SK-N-SH (cell line): ENCODE data around the gene TECR. TPM values are rescaled to one million over a fixed set of nuclear protein-coding genes. Genes with fewer than 3 reads are reported as not detected.
A peak's percentile ranks its signal among the peaks of the same experiment; 100 is the strongest.

Experiments used
- CTCF ChIA-PET: fragments of 300-600, 350-600 bp; formaldehyde crosslinking; extraction: SDS; loops from one replicate; lab custom pipeline; 2021; lab: Yijun Ruan, JAX
- POLR2A ChIA-PET: fragments of 350-600 bp; sonication (Branson Sonifier 250); formaldehyde crosslinking; extraction: SDS; loops from one replicate; lab custom pipeline; 2020; ENCODE audit warnings: antibody characterized with exemption, inconsistent platforms; lab: Yijun Ruan, JAX
- DNase-seq: peaks from one replicate; pipeline ENCODE4 v3.0.0; 2012
- H2AFZ ChIP-seq: fragments of 200-600 bp; sonication (generic); 2 replicates; pipeline ENCODE4 v1.8.1; 2016; ENCODE audit warnings: antibody characterized with exemption, mild to moderate bottlenecking, low read depth
- H3F3A ChIP-seq: fragments of 200-600 bp; sonication (generic); replicated peaks from 2 replicates; pipeline ENCODE3; 2016; ENCODE audit warnings: antibody characterized with exemption, mild to moderate bottlenecking; ENCODE audit not compliant: insufficient read depth
- H3K27ac ChIP-seq, 2 experiments: fragments of 200-500 bp in 1 of 2; fragments of 200-600 bp in 1 of 2; sonication (Bioruptor generic) in 1 of 2; sonication (generic), shearing (Covaris generic) in 1 of 2; 2 replicates each; pipeline versions ENCODE4 v1.5.1 to v1.6.1; 2014 to 2016; ENCODE audit warnings: low read depth in 2 of 2, inconsistent platforms in 1 of 2, low read length in 1 of 2, mild to moderate bottlenecking in 1 of 2, mixed read lengths in 1 of 2
- H3K27me3 ChIP-seq: fragments of 200-600 bp; sonication (generic), shearing (Covaris generic); 2 replicates; pipeline ENCODE4 v1.6.1; 2016; ENCODE audit warnings: mixed run types; ENCODE audit not compliant: insufficient read depth
- H3K36me3 ChIP-seq, 2 experiments: fragments of 200-500 bp in 1 of 2; fragments of 200-600 bp in 1 of 2; sonication (Bioruptor generic) in 1 of 2; sonication (generic) in 1 of 2; replicated peaks in 1 of 2; 2 replicates each; pipeline versions ENCODE3 to v1.5.1; 2014 to 2016; ENCODE audit warnings: low read length in 1 of 2, mild to moderate bottlenecking in 1 of 2; ENCODE audit not compliant: insufficient read depth in 2 of 2, control insufficient read depth in 1 of 2
- H3K4me1 ChIP-seq, 2 experiments: fragments of 200-500 bp in 1 of 2; fragments of 200-600 bp in 1 of 2; sonication (Bioruptor generic) in 1 of 2; sonication (generic), shearing (Covaris generic) in 1 of 2; 2 replicates each; pipeline versions ENCODE4 v1.5.1 to v1.6.1; 2014 to 2016; ENCODE audit warnings: low read depth in 1 of 2, low read length in 1 of 2, mixed run types in 1 of 2; ENCODE audit not compliant: insufficient read depth in 2 of 2, control insufficient read depth in 1 of 2
- H3K4me2 ChIP-seq: fragments of 200-600 bp; sonication (generic), shearing (Covaris generic); 2 replicates; pipeline ENCODE4 v1.6.1; 2017; ENCODE audit warnings: mixed run types
- H3K4me3 ChIP-seq, 2 experiments: fragments of 200-500 bp in 1 of 2; fragments of 200-600 bp in 1 of 2; sonication (Bioruptor generic) in 1 of 2; sonication (generic), shearing (Covaris generic) in 1 of 2; 2 replicates each; pipeline versions ENCODE4 v1.5.1 to v1.8.1; 2014 to 2016; ENCODE audit warnings: low read depth in 2 of 2, inconsistent platforms in 1 of 2, low read length in 1 of 2, mild to moderate bottlenecking in 1 of 2, mixed read lengths in 1 of 2, moderate library complexity in 1 of 2
- H3K79me2 ChIP-seq: fragments of 200-600 bp; sonication (generic); 2 replicates; pipeline ENCODE4 v1.8.1; 2017; ENCODE audit warnings: mild to moderate bottlenecking; ENCODE audit not compliant: insufficient read depth
- H3K9ac ChIP-seq: fragments of 200-600 bp; sonication (generic); 2 replicates; pipeline ENCODE4 v1.6.1; 2017; ENCODE audit warnings: mixed run types
- H3K9me2 ChIP-seq: fragments of 200-600 bp; sonication (generic); 2 replicates; pipeline ENCODE4 v1.6.1; 2017; ENCODE audit warnings: mixed run types
- H3K9me3 ChIP-seq: fragments of 200-600 bp; sonication (generic); 2 replicates; pipeline ENCODE4 v1.6.1; 2017; ENCODE audit warnings: mixed run types, mild to moderate bottlenecking, moderate library complexity
- H4K20me1 ChIP-seq: fragments of 200-600 bp; sonication (generic); 2 replicates; pipeline ENCODE4 v1.6.1; 2017; ENCODE audit warnings: mild to moderate bottlenecking, mixed run types; ENCODE audit not compliant: insufficient read depth
- FOSL2 ChIP-seq: IDR thresholded peaks from 2 replicates; pipeline ENCODE4 v1.4.0; 2012; ENCODE audit warnings: low read depth, mild to moderate bottlenecking, moderate library complexity, borderline replicate concordance
- FOXM1 ChIP-seq: IDR thresholded peaks from 2 replicates; pipeline ENCODE4 v1.4.0; 2012; ENCODE audit warnings: low read depth, mild to moderate bottlenecking
- GATA2 ChIP-seq: sonication (generic); formaldehyde crosslinking; IDR thresholded peaks from 2 replicates; pipeline ENCODE4 v1.5.0; 2020; ENCODE audit warnings: mild to moderate bottlenecking, missing genetic modification reagents
- JUND ChIP-seq: IDR thresholded peaks from 2 replicates; pipeline ENCODE4 v1.4.0; 2012
- NFIC ChIP-seq: IDR thresholded peaks from 2 replicates; pipeline ENCODE4 v1.4.0; 2012; ENCODE audit warnings: borderline replicate concordance
- POLR2AphosphoS5 ChIP-seq: IDR thresholded peaks from 2 replicates; pipeline ENCODE4 v1.6.1; 2012; ENCODE audit warnings: low read depth, low read length
- RXRA ChIP-seq: IDR thresholded peaks from 2 replicates; pipeline ENCODE4 v1.4.0; 2012; ENCODE audit warnings: low read depth, mild to moderate bottlenecking, borderline replicate concordance
- TCF12 ChIP-seq: IDR thresholded peaks from 2 replicates; pipeline ENCODE4 v1.4.0; 2012
- TEAD4 ChIP-seq: IDR thresholded peaks from 2 replicates; pipeline ENCODE4 v1.4.0; 2012; ENCODE audit warnings: mild to moderate bottlenecking, borderline replicate concordance; ENCODE audit not compliant: insufficient read depth
- WGBS: methylation state at CpG from one replicate; pipeline ENCODE4 v1.1.6; 2017; ENCODE audit warnings: low lambda C conversion rate; 5-methylcytosine and 5-hydroxymethylcytosine counted together
- polyA plus RNA-seq, 3 experiments: library from polyadenylated mRNA; depleted of rRNA; stranded (reverse); fragments of >200 nt; gene quantifications; 2 replicates each; pipeline ENCODE4 v1.2.3, GENCODE V29; 2012
- TF ChIP-seq, protein P1 (sequence below): IDR thresholded peaks from 2 replicates; pipeline ENCODE4; 2012
- TF ChIP-seq, protein P2 (sequence below): IDR thresholded peaks from 2 replicates; pipeline ENCODE4 v1.4.0; 2012; ENCODE audit warnings: low read depth, borderline replicate concordance
- TF ChIP-seq, protein P3 (sequence below): fragments of 150-350 bp; IDR thresholded peaks from 2 replicates; pipeline ENCODE4 v1.6.1; 2016; ENCODE audit warnings: mild to moderate bottlenecking, low read depth, low read length

TECR gene
- polyA plus RNA-seq, 1 of the 3 experiments (the other 2 are of a cell fraction): 110 TPM

DNA sequence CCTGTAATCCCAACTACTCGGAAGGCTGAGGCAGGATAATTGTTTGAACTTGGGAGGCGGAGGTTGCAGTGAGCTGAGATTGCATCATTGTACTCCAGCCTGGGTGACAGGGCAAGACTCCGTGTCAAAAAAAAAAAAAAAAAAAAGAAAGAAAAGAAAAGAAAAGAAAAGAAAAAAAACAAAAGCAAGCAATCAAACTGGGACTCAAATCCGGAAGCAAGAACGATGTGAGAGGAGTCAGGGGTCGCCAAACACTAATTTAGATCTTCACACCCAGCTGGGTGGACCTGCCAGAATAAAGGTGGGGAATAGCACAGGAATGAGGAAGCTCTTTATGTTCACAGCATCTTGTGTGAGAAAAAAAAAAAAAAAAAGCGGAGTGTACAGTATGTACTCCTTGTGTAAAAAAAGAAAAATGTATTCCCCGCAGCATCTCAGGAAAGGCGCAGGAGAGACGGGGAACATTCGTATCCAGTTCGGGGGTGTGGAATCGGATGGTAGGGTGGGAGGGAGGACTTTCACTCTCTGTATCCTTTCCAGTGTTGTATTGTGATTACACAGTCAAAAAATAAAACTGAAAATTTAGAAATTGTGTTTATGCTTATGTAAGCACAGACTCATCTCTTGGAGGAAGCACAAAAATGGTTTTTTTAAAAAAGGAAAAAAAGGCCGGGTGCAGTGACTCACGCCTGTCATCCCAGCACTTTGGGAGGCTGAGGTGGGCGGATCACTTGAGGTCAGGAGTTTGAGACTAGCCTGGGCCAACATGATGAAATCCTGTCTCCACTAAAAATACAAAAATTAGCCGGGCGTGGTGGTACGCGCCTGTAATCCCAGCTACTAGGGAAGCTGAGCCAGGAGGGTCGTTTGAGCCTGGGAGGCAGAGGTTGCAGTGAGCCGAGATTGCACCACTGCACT is 18.8 kb upstream of the TECR start:
- H3K36me3 ChIP-seq: peaks cover 14 to 18% of the 10 kb centered on the region in 2 experiments
- WGBS: 64% methylated on average over 22 of the region's 22 CpGs
- H3K9ac ChIP-seq: peak overlapping the region; percentile 45; the same call in 1 of the 2 replicates
- H3K4me1 ChIP-seq: peaks cover 5 to 14% of the 10 kb centered on the region in 2 experiments; a peak in 2 of 4 replicates
- H3K4me2 ChIP-seq: peak overlapping the region; percentile 31; the same call in 1 of the 2 replicates
- ChIA-PET CTCF (interaction anchor here (1.9 kb wide), 1 partner anchor 27 kb away, joined by 4 read pairs; no protein-coding TSS in a partner anchor), POLR2A (interaction anchor here (1.6 kb wide), 1 partner anchor 8 kb away, joined by 6 read pairs; the partner anchor contains the start of gene DNAJB1)
- H3F3A ChIP-seq: peaks cover 52% of the 10 kb centered on the region
- H3K4me3 ChIP-seq: no peak overlapping the region
- peaks cover 18% of the 10 kb centered on the region for H3K79me2 ChIP-seq
- no peak for DNase-seq
- H3K9me2 ChIP-seq: no peaks in the 10 kb centered on the region
- no peaks in the 10 kb centered on the region for H3K27me3 ChIP-seq
- H3K9me3 ChIP-seq: no peaks in the 10 kb centered on the region
- TF ChIP-seq FOSL2 (peak; percentile 71), FOXM1 (no peak), RXRA (peak; percentile 57; the same call in 1 of the 2 replicates), NFIC (peak; percentile 14; the same call in 1 of the 2 replicates), JUND (peak; percentile 47)
- TF ChIP-seq, protein P1, sequence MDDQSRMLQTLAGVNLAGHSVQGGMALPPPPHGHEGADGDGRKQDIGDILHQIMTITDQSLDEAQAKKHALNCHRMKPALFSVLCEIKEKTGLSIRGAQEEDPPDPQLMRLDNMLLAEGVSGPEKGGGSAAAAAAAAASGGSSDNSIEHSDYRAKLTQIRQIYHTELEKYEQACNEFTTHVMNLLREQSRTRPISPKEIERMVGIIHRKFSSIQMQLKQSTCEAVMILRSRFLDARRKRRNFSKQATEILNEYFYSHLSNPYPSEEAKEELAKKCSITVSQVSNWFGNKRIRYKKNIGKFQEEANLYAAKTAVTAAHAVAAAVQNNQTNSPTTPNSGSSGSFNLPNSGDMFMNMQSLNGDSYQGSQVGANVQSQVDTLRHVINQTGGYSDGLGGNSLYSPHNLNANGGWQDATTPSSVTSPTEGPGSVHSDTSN: 0 out of 2 replicates have a peak, but pooled peaks have one; percentile 25
- no peak overlapping the region for H2AFZ ChIP-seq
- peak overlapping the region in 1 of 2 experiments; percentile 80; a peak in 2 of 4 replicates for H3K27ac ChIP-seq
- peaks cover 15% of the 10 kb centered on the region for H4K20me1 ChIP-seq

DNA sequence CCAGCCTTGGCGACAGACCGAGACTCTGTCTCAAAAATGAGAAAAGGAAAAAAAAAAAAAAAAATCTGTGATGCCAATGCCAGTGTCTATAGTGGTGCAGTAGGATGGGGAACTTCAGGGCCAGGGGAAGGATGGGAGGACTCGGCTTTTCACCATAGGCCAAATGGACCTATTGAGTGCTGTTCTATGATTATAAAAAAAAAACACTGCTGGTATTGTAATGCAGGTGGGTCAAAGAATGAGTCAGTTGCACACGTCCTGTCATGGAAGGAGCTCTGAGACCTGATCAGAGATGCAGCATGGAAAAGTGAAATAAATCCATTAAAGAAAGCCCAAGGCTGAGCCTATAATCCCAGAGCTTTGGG is 18.2 kb upstream of the TECR start:
- Histone ChIP-seq H2AFZ (no peak overlapping the region), H4K20me1 (peaks cover 22% of the 10 kb centered on the region), H3K4me1 (peaks cover 12 to 21% of the 10 kb centered on the region in 2 experiments; a peak in 2 of 4 replicates), H3K9me2 (no peaks in the 10 kb centered on the region), H3K27me3 (no peaks in the 10 kb centered on the region), H3K9me3 (no peaks in the 10 kb centered on the region), H3K27ac (peak overlapping the region in 1 of 2 experiments; percentile 80; a peak in 2 of 4 replicates), H3F3A (peaks cover 46% of the 10 kb centered on the region)
- 91% methylated on average over 4 of the region's 4 CpGs for WGBS
- no peak for DNase-seq
- no peak for TF ChIP-seq FOXM1
- TF ChIP-seq GATA2 (CRISPR knock-in tag): no peak
- TF ChIP-seq, protein P2, sequence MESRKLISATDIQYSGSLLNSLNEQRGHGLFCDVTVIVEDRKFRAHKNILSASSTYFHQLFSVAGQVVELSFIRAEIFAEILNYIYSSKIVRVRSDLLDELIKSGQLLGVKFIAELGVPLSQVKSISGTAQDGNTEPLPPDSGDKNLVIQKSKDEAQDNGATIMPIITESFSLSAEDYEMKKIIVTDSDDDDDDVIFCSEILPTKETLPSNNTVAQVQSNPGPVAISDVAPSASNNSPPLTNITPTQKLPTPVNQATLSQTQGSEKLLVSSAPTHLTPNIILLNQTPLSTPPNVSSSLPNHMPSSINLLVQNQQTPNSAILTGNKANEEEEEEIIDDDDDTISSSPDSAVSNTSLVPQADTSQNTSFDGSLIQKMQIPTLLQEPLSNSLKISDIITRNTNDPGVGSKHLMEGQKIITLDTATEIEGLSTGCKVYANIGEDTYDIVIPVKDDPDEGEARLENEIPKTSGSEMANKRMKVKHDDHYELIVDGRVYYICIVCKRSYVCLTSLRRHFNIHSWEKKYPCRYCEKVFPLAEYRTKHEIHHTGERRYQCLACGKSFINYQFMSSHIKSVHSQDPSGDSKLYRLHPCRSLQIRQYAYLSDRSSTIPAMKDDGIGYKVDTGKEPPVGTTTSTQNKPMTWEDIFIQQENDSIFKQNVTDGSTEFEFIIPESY: no peak
- TF ChIP-seq TCF12: no peak
- TF ChIP-seq TEAD4: no peak
- TF ChIP-seq POLR2AphosphoS5: no peak
- TF ChIP-seq, protein P3, sequence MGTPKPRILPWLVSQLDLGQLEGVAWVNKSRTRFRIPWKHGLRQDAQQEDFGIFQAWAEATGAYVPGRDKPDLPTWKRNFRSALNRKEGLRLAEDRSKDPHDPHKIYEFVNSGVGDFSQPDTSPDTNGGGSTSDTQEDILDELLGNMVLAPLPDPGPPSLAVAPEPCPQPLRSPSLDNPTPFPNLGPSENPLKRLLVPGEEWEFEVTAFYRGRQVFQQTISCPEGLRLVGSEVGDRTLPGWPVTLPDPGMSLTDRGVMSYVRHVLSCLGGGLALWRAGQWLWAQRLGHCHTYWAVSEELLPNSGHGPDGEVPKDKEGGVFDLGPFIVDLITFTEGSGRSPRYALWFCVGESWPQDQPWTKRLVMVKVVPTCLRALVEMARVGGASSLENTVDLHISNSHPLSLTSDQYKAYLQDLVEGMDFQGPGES: no peak
- TF ChIP-seq, protein P1: no peak
- TF ChIP-seq, all 33 proteins: peak for 0
- ChIA-PET CTCF (interaction anchor here (1.9 kb wide), 1 partner anchor 27 kb away, joined by 4 read pairs; no protein-coding TSS in a partner anchor), POLR2A (no interaction called here)
- H3K4me3 ChIP-seq: no peak overlapping the region
- peaks cover 24% of the 10 kb centered on the region for H3K79me2 ChIP-seq
- peaks cover 20 to 25% of the 10 kb centered on the region in 2 experiments for H3K36me3 ChIP-seq
- H3K9ac ChIP-seq: no peak overlapping the region
- H3K4me2 ChIP-seq: 0 out of 2 replicates have a peak overlapping the region, but pooled peaks have one; percentile 31
